ENCODE measurements around the gene DAPK2.
"Not testable (repeated sequence)": the region's sequence is repeated elsewhere in the genome, so short reads cannot be mapped to it uniquely, and the experiment has no call there.

Gene DAPK2

DNA sequence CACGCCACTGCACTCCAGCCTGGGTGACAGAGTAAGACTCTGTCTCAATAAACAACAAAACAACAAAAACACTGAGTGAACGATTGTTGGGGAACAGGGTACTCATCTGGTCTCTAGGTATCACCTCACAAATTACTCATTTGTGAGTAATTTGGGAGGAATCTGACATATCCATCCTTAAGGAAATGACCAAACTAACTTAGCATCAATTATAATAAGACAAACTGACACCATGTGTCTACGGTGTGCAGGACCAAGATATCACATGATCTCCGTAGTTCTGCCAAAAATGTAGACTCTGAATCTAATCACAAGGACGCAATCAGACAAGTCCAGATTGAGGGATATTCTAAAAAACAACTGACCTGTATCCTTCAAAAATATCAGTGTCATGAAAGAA, 12.0 kb upstream of the DAPK2 start:
- DNase-seq (ENCODE audit: low spot score), result no peak

DNA sequence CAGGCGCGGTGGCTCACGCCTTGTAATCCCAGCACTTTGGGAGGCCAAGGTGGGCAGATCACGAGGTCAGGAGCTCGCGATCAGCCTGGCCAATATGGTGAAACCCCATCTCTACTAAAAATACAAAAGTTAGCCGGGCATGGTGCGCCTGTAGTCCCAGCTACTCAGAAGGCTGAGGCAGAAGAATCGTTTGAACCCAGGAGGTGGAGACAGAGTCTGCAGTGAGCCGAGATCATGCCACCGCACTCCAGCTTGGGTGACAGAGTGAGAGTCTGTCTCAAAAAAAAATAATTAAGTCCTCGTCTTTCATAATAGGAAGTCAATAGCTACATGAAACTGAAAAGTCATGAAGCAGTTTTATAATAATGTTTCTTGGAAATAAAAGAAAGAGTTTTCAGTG, 7.4 kb upstream of the DAPK2 start:
- not testable (repeated sequence) for DNase-seq (ENCODE audit: low spot score)

DNA sequence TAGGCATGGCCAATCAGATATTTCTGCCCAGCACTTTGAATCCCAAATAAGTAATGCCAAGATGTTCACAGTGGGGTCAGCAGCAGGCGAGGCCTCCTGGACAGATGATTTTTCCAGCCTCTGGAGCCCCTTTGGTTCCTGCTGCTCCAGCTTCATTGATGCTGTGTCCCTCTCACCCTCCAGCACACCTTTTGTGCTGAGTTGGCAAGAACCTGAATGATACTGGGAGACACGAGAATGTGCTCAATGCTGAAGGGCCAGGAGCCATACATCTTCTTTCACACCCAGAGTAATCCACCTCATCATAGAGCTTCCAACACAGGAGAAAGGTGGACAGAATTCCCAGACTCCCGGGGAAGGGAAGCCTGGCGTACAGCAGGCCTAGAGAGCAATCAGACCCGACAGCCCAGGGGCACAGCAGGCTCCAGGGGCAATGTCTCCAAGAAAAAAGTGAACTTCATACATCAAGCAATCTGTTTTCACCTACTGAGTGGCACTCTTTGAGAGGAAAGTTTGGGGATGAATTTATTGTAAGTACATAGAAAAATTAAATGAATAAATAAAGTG, 6.7 kb upstream of the DAPK2 start:
- DNase-seq (ENCODE audit: low spot score), result no peak

DNA sequence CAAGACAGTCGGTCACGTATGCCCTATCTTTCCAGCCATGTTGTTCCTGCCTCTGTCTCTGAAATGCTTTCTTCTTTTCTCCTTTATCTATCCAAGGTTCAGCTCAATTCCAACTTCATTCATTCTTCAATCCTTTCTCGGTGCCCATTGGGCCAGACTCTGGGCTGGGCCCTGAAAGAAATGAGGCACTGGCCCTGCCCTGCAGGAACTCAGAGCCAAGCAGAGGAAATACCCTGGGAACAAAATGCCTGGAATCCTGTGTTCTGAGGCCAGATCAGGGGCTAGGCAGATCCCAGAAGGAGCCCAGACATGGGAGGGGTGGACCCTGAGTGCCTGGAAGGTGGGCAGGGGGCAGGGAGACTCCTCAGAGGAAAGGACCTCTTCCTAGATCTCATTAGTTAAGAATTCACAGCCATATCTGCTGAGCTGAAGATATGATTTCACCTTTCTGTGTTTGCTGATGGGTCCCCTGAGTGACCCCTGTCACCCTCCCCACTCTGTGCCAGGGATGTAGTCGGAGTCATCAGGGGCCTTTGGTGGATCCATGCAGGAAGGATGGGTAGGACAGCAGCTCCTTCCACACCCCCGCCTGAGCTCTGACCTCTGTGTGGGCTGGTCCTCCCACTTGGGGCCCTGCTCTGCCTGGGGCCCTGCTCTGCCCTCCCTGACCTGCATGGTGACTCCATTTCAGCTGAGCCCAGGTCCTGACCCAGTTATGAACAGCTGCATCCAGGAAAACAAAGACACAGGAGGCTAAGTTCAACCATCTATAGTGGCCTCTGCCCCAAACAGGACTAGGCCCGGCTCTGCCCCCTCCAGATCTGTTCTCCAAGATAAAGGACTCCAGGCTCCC, 5.3 kb upstream of the DAPK2 start:
- no peak for DNase-seq (ENCODE audit: low spot score)

DNA sequence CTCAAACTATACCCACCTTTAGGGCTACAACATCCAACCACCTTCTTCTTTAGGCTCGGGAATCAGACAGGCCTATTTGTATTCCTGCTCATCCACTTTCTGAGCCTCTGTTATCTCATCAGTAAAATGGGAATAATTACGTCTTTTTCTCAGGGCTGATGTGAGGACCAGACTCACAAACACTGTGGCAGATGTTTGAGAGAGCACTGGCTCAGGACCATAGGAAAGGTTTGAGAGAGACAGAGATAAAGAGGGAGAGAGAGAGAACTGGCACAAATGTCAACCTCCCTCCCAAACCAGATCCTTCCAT, 4.8 kb upstream of the DAPK2 start:
- no peak for DNase-seq (ENCODE audit: low spot score)

DNA sequence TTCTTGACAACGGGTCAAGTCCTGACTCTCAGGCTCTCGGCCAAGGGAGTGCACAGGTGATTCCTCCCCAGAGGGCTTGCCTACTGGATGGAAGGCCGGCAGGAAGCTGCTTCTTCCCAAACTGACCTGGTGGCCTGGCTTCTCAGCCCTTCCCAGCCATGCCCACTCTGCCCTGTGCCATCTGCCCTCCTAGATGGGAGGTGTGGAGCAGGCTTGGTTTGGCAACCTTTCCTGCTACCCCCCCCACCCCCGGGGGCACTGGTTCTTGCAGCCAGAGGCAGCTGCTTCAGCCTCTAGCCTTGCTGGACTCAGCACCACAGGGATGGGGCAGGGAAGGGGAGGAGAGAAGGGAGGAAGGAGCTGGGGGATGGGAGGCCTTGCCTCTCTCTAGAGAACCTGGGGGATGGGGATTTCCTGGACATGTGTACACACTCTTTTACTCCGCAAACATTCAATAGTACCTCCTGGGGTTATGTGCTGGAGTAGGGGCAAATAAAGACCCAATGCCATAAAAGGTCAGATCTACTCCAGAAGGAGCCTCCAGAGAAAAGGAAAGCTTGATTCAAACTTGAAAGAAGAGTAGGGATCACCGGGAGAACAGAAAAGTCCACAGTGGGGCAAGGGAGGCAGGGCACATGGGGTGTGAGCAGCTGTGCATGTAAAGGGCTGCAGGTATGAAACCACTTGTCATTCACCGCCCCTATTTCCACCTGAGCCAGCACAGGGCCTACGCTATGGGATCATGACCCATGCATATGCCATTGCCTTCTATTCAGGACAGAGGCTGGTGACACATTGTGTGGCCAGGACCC, 4.2 kb upstream of the DAPK2 start:
- no peak for DNase-seq (ENCODE audit: low spot score)

DNA sequence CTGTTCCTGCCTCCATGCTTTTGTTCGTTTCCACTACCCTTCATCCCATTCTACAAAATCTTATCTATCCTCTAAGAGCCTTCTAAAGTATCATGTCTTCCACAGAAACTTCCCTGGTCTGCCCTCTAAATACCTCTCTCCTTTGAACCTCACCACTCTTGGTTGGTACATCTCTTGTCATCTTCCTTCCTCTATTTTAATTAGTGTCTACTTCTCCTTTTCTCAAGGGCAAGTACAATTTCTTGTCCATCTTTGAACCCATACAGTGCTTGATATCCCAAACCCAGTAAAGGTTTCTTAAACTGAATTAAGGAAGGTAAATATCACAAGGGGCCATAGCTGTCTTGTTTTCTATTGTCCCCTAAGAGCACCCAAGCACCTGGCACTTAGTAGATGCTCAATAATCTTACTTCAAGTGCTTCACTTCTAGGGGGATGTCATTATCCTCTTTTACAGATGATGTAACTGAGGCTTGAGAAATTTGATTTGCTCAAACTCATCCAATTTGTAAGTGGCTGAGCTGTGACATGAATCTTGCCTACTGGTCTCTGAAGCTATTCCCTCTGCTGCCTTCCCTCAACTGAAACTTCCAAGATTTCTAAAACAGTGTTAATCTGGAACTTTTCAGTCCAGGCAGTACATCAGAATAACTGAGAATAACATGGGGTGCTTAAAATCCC, 2.6 kb upstream of the DAPK2 start:
- no peak for DNase-seq (ENCODE audit: low spot score)

DNA sequence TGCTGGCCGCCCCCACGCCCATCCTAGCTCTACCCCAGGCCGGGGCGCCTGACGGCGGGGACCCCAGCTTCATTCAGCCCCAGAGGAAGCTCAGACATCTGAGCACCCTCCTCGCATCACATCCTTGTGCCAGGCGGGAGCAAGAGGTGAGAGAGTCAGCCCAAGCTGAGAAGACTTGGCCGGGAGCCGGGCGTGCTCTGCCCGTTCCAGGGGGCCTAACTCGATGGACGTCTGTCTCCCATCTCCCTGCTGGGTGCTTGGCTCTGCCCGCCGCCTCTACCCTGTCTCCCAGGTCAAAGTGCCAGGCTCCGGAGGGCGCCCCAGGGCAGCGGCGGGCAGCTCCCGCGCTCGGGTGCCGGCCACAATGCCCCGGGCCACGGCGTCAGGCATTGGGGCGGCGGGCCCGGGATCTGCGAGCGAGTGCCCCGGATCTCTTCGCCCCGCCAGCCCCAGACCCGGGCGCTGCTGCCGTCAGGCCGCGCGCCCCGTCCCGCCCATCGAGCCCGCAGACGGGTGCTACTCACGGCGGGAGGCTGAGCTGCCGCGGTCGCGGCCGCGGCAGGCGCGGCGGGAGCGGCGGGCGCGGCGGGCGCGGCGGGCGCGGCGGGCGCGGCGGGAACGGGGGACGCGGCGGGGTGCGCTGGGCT, 388 bp downstream of the DAPK2 start:
- DNase-seq (ENCODE audit: low spot score), result no peak

DNA sequence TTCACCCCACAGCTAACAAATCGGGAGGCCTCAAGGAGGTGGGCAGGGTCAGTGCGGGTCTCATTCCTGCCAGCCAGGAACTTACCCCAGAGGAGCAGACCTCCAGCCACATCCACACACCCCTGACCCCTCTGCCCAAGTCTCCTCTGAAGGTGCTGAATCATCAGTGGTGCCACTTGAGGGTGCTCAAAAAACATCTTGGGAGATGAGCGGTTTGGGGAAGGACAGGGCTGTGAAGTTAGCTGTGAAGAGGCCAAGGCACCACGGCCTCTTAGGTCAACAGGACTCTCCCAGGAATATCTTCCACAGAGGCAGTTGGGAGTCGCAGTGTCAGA, 1.2 kb downstream of the DAPK2 start:
- no peak for DNase-seq (ENCODE audit: low spot score)

DNA sequence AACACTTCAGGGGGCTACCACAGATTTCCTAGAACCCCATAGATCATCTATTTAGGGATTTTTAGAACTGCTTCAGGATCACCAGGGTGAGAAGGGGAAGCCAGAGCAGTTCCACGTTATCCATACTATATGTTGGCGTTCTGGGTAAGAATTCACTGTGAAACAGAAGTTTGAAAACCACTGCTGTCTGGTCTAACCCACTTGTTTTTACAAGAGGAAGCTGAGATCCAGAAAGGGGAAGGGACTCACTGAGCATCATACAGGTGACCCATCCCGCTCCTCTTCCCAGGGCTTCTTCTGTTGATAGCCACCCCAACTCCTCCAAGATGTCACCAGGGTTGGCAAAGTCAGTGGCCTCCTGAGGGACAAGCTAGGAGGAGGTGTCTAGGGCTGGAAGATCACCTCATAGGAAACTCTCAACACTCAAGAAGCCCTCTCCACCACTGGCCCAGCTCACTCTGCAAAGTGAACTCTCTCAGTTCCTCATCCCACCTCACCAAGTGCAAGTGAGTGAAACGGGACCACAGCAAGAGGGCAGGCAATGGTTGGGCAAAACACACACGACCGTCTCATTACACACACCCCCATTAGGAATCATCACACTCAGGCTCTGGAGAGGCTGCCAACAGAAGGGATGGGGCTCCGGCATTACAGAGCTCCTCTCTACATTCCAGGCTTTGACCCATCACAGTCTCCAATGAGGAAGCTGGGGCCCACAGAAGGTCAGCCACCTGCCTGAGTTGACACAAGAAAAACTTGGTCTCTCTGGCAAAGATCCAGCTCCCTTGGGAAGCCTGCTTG, 1.8 kb downstream of the DAPK2 start:
- DNase-seq (ENCODE audit: low spot score), result no peak

DNA sequence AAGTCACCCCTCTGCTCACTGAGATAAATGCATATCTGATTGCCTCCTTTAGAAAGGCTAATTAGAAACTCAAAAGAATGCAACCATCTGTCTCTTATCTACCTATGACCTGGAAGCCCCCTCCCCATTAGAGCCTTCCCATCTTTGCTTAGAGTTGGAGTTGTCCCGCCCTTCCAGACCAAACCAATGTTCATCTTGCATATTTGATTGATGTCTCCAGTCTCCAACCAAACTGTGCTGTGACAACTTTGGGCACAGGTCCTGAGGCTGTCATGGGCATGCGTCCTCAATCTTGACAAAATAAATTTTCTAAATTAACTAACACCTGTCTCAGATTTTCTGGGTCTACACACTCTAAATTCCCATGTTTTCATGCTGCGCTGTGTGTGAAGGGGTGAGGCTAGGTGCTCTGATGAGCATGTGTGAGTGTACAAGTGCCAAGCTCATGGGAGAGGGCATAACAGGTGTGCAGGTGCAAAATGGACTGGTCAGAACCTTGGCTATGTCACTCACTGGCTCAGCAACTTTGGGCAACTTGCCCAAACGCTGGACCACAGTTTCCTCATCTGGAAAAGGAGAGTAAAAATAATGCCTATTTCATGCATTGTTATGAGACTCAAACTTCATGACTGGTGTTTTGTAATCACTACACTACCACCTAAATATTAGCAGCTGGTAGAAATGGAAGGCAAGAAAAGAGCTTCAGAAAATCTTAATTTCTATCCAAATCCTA, 7.2 kb downstream of the DAPK2 start:
- DNase-seq (ENCODE audit: low spot score), result no peak

DNA sequence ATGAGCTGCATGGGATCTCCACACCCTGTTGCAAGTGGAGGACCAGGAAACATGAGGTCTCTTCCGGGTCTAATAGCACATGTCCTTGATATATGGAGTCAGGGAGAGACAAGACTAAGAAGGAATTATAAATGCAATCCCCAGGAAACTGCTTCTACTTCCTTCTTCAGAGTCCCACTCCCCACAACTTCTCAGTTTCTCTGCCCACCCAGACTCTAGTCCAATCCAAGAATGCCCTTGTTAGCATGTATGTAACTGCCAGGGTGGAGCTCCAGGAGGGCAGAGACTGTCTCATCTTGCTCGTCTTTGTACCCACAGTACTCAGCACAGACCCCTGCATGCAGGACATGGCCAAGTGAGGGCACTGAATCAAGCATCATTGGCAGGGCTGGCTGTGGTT, 8.3 kb downstream of the DAPK2 start:
- DNase-seq (ENCODE audit: low spot score), result no peak

DNA sequence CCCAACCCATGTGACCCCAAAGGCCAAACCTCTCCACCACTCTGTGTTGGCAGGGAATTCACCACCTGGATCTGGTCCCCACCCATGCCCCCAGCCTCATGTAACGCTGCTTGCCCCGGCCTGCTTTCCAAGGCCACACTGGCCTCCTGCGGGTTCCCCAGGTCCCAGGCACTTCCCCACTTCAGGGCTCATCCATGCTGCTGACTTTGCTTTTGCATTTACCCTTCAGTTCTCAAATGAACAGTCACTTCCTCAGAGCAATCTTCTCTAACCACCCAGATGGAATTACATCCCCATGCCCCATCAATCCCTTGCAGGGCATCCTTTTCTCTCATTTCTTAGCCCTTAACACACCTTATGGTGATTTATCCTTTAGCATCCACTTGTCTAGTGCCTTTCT, 9.2 kb downstream of the DAPK2 start:
- no peak for DNase-seq (ENCODE audit: low spot score)

DNA sequence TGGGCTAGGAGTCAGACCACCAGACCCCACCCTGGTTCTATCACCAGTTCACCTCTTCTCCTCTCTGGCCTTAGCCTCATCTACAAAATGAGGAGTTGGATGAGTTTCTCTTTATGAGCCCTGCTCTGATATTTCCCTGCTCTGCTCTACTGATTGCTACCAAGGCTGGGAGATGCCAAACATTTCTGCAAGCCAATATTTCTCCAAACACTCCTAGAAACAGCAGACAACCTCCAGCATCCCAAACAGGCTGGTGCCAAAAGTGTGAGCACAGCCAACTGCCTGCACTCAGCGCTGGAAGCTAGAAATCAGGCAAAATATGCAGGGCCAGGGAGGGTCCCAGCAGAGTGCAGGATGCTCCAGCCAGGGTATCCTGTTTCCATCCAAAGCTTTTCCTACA, 10.8 kb downstream of the DAPK2 start:
- no peak for DNase-seq (ENCODE audit: low spot score)

DNA sequence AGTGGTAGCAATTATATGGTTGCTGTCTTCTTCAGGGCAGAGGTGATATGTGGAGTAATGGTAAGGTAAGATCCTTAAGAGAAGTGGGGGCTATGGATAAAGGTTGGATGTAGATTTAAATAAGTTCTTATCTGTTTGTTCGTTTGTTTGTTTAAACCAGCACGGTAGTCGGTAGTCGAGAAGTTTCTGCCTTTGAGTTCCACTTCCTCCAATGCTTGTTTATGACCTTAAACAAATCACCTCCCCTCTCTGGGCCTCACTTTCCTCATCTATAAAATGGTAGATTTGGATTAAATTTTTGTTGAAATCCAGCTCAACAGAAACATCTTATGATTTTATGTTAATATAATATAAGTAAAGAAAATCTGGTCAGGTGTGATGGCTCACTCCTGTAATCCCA, 11.8 kb downstream of the DAPK2 start:
- no peak for DNase-seq (ENCODE audit: low spot score)

DNA sequence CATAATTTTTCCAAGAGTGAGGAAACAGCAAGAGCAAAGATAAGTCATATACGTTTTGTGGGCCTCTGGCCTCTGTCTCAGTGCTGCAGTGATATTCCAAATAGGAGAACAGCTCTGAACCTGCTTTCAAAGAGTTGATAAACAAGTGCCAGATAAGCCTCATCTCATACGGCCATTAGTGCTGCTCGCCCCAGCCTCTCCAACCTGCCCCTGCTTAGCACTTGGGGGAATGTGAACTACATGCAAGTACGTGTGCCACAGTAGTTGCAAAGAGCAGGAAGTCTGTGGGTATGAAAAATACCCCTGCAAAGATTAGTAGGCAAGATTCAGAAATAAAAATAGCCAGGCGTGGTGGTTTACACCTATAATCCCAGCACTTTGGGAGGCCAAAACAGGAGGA, 14.0 kb downstream of the DAPK2 start:
- no peak for DNase-seq (ENCODE audit: low spot score)

DNA sequence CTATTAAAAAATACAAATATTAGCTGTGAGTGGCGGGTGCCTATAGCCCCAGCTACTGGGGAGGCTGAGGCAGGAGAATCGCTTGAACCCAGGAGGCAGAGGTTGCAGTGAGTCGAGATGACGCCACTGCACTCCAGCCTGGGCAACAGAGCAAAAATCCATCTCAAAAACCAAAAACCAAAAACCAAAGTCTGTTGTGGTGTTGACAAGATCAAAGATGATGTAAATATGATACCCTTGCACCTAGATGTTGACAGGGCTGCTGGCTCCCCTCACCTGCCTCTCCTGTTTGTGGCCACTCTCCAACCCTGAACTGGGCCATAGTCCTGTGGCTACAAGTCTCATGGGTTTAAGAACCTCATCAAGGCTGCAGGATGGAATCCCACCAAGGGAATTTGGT, 16.2 kb downstream of the DAPK2 start:
- DNase-seq (ENCODE audit: low spot score), result no peak

DNA sequence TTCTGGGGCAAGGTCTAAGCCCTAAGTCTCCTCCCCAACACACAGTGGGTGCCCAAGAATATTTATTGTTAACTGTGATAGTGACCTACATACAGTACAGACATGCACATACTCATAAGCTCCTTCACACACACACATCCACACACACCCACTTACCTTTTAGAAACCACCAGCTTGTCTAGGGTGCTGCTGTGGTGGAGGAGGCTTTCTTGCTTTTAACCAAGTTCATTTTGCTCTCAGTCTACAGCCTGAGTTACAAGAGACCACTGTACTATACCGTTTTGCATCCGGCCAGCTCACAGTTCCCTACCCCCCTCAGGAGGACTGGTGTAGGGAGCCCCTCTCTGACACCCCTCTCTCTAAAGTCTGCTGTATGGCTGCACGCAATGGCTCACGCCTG, 16.7 kb downstream of the DAPK2 start:
- DNase-seq (ENCODE audit: low spot score), result no peak

DNA sequence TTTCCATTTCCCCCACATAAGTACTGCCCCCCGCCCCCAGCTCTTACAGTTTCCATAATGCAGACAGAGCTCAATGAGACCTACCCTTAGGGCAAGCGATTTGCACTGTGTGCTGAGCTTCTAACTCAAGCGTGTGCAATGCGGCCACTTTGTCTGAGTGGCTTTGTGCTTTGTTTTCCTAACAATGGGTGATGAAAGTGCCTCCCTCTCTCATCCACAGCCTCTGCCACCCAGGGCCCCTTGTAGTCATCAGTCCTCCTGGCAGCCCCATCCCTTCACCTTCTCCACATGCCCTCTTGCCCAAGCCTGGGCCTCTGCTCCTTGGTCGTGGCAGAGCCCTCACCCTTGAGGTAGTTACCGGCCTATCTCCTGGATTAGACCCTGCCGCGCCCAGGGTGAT, 17.2 kb downstream of the DAPK2 start:
- no peak for DNase-seq (ENCODE audit: low spot score)

DNA sequence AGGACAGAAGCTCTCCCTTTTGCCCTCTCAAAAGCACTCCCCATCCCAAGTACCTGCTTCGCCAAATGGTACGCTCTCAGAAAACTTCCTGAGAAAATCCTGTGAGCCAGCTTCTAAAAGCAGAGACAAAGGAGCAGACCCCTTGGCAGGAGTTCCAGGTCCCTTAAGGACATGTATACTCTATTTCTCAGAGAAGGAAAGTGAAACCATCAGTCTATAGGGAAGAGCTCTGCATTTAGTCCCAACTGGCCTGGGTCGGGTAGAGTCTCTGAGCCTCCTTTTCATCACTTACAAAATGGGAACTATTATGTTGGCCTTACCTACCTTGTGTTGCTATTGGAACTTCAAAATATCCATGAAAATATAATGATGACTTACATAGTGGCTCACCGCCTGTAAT, 19.7 kb downstream of the DAPK2 start:
- no peak for DNase-seq (ENCODE audit: low spot score)
